AML-193 (cell line): Measurements from ENCODE around the gene AIP.

Experiments used
- DNase-seq, 2 experiments: peaks; one replicate each; lab custom pipeline; 2025; lab: John Stamatoyannopoulos, UW

The AIP gene

DNA sequence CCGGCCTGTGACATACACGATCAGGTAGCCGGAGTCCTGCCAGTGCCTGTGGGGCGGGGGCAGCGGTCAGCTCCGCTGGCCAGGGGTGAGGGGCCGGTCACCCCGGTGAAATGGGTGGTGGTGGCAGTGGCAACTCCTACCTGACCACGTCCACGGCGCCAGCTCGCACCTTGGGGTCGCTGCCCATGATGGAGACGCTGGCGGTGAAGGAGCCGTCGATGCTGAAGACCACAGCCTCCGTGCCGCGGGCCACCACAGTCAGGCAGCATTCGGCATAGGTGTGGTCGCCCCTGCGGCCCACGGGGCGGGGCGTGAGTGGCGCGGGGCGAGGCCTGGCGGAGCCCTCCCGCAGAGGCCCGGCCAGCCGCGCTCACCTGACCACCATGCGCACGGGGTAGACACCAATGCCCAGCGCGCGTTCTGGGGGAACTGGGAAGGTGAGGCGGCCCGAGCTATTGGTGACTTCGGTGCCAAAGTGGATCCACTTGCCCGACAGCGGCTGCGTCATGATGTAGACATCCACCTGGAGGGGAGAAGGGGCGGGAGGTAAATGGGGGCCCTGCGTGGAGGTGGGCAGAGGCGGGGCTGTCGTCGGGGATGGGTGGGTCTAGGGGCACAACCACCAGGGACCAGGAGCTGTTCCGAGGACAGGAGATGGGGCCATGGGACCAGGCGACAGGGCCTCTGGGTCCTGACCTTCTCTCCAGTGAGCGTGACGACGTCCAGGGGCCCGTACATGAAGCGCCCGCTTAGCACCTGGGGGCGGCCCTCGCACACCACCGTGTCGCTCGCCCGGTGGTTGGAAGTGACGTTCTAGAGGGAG is 10.9 kb downstream of the AIP start:
- DNase-seq, result no peak

DNA sequence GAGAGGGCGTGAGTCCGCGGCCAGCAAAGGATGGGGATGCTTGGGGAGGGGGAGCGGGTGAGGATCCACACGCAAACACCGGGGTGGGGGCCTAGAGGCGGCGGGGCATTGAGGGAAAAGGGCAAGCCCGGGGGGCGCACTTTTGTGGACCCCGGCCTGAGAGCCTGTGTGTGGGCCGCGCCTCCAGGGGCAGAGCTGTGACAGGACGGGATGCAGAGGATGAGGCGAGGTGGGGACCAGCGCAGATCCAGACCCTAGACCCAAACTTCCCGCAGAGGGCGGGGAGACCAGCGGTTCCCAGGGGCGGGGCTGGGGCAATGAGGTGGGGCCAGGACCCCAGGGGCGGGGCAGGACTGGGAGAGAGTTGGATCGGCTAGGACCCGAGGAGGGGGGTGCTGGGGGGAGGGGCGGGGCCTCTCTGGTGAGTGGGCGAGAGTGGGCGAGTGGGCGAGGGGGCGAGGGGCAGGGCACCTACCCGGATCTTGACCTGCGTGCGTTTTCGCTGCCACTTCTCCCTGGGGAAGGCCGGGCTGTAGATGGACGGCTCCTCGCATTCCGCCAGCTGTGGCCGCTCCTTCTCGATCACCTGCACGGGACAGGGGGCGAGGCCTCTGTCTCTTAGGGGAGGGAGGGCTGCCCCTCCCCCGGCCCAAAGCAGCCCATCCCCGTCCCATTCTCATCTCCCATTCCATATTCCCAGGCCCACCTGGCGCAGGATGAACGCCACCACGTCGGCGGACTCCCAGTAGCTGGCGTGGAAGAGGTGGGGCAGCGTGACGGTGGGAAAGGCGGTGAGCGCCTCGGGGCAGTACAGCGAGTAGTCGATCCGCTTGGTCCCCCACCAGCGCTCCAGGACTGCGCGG is 11.8 kb downstream of the AIP start:
- no peak for DNase-seq

DNA sequence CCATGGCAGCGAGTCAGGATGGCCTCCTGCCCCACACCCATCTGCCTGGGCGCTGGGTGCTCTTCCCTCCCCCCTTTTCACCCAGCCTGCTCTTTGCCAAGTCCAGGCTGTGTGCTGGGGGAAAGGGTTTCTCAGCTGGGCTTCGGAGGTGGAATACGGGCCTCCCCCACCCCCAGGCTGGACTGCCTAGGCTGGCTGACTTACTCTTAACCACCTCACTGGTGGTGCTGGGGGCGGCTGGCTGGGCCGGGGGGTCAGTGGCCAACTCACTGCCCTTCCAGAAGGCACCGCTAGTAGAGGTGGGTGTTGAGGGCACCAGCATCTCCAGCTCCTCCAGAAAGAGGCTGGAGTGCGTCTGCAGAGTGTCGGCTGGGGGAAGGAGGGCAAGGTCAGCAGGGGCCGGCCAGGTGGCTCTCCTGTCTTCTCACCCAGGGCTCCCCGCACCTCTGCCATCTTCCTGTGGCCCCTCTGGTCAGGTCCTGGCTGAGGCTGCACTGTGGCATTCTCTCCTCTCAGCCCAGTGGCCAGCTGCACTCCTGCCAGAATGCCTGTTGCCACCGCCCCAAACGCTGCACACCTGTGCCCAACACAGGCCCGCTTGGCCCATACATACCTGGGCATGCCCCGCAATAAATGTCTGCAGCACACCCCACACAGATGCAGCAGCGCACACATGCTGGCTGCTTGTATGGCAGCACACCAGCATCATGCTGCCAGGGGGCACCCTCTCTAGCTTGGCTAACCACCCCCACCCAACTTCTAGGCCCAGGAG is 12.6 kb downstream of the AIP start:
- no peak for DNase-seq

DNA sequence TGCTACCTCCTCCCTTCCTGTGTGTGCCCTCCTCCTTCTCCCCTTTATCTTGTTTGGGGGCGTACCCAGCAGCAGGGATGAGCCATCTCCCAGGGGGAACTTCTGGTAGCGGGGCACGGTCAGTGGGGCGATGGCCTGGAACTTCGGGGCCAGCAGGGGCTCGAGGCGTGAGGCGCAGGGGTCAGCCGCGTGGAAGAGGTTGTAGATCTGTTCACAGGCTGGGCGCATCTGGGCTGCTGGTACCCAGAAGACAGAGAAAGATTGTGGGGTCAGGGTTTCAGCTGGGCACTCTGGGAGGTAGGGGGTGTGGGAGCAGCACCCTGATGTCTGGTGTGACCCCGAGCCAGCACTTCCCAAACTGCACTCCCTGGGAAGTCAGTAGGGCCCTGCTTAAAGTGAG is 13.3 kb downstream of the AIP start:
- no peak for DNase-seq

DNA sequence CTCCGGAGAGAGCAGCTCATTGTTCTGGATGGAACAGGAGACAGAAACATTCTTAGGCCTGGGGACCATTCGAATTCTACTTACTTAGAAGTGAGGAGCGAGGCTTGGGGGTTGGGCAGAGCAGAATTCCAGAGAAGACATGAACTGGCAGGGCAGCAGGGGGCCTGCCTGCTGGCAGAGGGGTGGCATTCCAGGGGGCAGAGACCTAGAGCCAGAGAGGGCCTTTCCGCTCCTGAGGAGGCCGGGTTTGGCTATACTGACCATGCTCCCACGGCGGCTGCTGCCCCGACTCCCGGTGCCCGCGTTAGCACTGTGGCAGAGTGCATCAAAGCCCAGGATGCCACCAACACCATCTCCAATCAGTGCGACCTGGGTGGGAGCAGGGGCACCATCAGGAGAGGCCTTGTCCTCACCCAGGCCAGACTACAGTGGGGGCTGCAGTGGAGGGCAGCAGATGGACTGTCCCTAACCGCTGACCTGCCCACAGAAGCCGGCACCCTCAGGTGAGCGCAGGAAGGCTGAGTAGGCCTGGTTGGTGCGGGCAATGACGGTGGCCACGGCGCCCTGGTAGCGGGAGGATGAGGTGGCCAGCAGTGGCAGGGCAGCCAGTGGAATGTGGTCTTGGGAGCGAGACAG is 14.9 kb downstream of the AIP start:
- no peak for DNase-seq

DNA sequence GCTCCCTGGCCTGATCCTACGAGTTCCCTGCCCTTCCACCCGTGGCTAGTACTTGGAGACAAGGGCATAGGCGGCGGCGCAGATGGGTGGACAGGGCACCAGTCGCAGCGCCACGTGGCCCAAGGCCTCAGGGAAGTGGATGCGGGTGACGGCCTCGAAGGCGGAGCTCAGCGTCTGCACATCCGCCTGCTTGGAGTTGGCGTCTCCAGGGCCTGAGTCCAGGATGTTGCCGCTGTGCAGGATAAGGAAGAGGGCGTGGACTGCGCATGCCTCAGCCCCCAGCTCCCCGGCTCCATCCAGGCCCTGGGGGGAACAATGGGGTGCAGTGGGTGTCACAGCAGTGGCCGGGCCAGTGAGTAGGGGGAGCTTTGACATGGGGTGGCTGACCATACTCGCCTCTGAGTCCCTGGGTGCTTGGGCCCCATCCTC is 15.7 kb downstream of the AIP start:
- no peak for DNase-seq

DNA sequence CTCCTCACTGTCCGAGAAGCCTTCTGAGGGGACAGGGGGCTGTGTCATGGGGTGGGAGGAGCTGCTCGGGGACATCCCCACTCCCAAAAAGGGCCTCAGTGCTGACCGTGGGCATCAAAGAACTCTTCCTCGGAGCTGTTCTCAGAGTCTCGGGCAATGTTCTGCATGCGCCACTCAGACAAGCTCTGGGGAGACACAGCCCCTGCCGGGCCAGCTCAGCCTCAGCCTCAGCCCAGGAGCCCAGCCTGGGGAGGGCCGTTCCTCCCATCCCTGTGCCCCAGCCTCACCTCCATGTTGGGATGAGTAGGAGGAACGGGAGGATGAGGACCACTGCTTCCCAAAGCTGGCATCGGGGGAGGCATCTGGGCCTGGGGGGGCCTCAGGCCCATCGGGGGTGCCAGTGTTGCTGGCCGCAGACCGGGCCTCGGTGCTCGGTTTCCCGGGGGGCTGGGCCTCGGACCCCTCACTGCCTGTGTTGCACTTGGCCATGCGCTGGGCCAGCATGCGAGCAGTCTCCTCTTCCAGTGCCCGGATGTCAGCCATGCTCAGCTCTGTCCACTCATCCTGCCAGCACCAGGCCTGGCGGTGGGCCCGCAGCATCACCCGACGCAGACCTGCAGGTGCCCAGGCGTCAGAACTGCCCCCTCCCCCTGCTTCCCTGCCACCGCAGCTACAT is 17.1 kb downstream of the AIP start:
- no peak for DNase-seq

DNA sequence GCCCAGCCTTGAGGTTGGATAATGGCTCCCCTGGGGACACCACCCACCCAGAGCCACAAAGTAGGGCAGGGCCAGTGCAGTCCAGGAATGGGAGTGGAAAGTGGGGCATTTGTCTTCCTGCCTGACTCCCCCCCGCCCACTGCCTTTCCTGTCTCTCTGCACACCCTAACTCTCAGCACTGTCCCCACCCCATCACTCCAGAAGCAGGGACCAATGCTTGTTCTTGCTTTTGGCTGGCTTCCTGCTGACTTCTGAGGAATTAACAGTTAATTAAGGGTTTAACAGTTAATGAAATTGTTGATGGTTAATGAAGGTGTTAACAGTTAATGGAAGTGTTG is 17.6 kb downstream of the AIP start:
- DNase-seq, result no peak

DNA sequence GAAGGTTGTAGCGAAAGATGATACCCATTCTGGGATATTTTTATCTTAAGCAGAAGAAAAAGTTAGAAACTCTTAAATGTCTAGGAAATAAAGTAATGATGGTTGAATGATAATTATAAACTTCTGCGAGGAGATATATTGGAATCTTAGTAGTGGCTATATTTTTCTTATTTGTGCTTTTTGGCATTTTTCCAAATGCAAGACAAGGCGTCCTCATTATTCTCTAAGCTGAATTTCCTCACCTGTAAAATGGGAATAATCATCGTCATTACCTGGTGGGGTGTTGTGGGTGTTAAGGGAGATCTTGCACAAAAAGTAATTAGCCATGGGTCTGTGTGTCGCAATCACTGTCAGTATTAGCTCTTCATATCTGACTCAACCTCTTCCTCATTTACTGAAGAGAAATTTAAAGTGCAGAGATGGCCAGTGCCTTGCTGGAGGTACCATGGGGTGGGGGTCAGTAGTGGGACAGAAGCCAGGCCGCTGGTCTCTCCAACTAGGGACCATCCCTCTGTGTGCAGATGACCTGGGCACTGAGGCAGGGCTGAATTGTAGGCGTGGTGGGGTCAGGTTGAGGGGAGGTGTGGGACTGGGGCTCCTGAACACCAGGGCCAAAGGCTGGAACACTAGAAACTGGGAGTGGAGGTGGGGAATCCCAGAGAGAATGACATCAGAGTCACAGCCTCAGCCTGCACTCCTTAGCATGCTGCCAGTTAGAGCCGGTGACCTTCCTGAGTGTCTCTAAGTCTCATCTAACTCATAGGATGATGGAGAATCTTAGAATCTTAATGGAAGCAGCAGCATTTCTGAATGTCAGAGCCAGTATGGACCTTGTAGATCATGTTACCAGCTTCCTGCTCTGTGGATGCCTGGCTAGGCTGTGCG is 18.2 kb downstream of the AIP start:
- peak; percentile 77 to 87 for DNase-seq

DNA sequence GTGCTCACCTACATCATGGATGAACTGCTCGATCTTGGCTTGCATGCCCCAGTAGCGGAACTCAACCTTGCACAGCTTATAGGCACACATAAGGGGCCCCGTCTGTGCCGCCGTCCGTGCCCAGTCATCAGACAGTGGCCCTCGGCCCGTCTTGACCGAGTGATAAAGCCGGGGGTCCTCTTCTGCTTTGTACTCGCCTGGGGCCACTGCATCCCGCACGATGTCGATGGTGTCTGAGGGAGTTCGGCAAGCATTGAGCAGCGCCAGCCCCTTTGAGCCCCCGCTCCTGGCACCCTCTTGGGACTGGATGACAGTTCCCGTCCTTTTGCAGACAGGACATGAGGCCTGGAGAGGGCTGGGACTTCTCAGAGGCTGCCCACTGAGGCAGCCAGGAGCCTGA is 19.0 kb downstream of the AIP start:
- no peak for DNase-seq

DNA sequence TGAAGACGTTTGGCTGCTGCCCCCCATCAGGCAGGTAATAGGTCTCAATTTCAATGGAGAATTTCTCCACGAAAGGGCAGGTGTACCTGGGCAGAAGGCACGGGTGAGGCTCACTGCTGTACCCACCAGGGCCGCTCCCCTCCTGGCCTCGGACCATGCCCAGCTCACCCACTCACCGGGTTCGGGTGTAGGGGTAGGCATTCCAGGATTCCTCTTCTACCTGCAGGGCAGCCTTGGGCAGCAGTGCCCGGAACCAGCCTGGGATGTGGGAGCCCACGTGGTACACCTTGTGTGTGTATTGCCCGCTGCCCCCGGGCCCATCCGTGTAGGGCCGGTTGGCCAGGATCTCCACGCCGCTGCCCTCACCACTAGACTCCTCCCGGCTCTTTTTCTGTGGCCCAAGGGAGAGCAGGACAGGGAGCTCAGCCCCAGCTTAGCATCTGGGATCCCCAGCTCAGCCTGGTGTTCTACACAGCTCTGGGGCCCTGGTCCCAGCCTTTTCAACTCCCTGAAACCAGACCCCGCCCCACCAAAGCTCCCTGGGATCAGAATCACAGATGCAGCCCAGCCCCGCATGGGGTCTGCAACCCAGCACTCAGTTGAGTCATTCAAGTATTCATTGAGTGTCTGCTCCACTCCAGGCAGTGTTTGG is 19.6 kb downstream of the AIP start:
- DNase-seq, result no peak

DNA sequence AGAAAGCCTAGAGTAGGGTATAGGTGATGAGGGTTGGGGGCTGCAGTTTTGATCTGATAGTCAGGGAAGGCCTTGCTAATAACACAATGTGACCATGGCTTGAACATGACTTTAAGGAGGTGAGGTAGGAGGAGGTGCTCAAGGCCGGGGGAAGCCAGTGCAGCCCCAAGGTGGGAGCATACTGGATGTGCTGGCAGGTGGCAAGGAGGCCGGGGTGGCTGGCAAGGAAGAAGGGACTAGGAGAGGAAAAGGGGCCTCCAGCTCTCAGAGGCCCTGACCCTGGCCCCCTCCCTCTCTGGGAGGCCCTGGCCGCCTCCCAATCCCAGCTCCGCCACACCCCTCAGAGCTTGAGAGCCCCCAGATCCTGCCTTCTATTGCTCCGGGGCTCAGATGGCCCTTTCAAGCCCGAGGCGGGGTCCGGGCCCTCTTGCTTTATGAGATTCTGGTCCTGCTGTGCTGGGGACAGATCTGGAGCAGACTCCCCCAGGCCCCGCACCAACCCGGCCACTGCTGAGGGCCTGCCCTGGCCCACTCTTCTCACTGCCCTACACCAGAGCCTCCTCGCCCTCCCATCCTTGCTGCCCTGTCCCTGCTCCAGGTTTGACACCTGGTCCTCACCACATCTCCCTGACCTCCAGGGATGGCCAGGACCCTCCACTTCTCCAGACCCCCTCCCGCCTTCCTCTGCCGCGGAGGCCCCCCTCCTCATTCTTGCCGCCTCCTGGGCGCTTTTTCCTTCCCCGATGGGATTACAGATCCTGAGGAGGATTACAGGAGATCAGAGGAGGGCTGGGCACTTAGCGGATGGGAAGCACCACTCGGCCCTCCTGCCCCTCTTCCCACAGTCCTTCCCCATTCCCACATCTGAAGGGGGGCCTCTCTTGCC is 20.5 kb downstream of the AIP start:
- no peak for DNase-seq

DNA sequence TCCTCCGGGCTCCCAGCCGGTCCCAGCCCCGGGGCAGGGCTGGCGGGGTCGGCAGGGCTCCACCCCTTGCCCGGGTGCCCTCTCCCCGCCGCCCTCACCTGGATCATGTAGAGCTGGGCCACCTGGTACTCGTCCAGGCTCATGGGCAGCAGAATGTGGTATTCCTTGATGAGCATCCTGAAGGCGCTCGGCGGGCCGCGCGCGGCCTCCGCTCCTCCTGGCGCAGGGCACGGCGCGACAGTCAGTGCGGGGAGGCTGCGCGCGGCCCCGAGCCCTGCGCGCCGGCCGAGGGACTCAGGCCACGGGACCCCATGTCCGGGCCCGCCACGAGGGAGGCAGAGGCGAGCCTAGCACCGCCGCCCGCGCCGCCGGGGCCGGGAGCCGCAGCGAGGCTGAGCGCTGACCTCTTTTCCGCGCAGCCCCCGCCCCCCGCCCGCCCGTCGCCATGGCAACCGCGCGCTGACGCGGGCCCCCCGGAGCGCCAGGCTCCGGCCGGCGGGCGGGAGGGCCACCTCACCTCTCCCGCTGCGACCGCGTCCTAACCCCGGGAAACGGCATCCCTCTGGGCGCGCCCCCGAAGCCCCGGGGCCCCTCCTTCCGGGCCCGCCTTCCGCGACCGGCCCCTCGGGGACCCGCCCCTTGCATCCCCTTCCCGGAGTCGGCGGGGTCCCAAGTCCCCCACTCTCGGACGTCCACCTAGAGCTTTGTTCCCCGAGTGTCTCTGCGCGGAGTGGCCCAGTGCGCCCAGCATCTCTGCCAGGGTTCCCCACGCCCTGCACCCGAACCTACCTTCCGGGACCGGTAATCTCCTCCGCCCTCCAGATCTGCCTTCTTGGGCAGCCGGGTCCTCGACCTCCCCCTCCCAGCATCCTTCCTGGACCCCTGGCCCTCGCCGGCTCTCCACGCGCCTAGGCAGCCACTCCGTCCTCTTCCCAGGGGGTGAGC is 21.5 kb downstream of the AIP start:
- no peak for DNase-seq

DNA sequence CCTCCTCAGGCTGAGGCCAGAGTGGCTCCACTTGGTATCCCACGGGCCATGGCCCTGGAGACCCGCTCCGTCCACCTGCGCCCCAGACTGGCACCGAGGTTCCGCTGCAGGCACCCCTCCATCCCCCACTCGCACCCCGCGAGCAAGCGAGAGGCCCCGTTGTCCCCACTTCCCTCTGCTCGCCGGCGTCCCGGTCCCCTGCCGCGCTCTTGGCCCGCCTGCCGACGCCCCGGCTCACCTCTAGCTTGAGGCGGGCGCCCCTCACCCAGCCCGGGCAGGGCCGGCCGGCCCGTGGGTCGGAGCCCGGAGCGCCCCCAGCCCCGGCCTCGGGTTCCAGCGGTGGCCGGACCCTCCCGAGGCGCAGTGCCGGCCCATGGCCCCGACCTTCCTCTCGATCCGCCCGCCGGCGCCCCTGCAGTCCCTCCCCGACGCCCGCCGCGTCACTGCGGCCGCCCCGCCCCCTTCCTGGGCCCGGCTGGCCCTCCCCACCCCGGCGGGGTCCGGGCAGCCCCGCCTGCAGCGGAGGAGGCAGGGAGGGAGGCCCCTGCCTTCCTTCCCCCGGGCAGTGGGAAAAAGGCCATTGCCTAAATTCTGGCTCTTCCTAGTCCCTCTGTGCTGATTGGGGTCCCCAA is 22.2 kb downstream of the AIP start, which contains the start of gene PITPNM1:
Gene PITPNM1, minus strand, starts transcription at position 414 of the 632 bp plus-strand sequence. CDS start 1,183 bp downstream, outside the sequence.
- DNase-seq, result peak; percentile 33 to 40

DNA sequence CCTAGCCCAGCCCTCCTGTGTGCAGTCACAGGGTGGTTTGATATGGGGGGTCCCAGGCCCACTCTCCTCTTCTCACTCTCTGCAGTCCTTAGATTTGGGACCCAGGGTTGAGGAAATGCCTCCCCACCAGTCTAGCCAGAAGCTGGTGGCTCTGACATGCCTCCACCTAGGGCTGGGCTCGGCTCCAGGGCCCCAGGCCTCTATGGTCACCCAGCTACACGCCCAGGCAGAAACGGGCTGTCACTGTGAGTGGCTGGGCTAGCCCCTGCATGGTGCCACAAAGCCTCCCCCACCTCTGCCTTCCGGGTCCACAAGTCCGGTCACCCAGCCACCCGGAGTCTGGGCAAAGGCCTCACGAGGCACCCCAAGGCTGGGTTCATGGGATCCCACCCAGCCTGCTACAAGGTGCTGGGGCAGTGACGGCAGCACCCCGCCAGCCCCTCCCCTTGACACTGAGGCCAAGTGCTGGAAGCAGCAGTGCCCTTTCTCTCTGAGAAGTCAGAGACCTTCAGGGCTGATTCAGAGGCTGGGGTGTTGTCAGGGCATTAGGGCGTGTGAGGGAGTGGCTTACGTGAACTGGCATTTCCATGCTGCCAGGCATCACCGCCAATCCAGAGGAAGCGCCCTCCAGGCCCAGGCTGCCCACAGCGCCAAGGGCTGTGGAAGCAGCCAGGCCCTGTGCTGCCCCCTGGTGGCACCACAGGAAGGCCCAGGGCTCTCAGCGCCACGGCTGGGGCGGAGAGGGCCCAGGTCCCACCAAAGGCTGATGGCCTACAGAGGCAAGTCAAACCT is 23.0 kb downstream of the AIP start:
- DNase-seq, result peak; percentile 89 to 94

DNA sequence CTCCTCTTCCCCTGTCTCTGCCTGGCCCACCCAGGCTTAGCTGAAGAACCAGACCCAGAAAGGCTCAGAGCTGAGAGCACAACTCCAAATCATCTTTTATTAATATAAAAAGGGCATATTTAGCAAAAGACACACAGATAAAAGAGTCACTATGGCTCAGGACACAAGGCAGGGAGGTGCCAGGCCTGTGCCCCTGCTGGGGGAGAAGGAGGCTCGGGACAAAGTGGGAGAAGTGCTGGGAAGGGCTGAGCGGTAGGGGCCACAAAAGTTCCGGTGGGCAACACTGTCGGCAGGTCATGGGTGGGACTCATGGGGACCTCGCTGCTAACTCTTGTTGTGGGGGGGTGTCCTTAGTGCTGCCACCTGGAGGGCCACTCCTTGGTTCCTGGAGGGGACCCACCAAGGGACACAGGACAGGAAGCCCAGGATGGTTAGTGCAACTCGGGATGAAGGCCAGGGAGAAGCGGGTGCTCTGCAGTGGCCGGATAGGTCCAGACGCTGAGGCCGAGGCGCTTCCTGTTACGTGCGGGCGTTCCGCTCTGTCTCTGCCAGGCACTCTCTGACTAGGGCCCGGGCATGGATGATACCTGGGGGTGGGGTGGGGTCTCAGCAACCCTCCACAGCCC is 23.7 kb downstream of the AIP start:
- DNase-seq, result no peak
